GM10266 (cell line): ENCODE measurements around the gene STMN1.
"Not testable (repeated sequence)": the region's sequence is repeated elsewhere in the genome, so short reads cannot be mapped to it uniquely, and the experiment has no call there.

ENCODE experiments used
- DNase-seq: peaks from one replicate; pipeline ENCODE4 v3.0.0; 2012; ENCODE audit errors: extremely low spot score
- TF ChIP-seq, protein P1 (sequence below): IDR thresholded peaks from 2 replicates; pipeline ENCODE4 v1.5.1; 2012; ENCODE audit warnings: mild to moderate bottlenecking, low read depth; ENCODE audit not compliant: control insufficient read depth, insufficient read depth; ENCODE audit errors: missing control alignments

STMN1 gene

DNA sequence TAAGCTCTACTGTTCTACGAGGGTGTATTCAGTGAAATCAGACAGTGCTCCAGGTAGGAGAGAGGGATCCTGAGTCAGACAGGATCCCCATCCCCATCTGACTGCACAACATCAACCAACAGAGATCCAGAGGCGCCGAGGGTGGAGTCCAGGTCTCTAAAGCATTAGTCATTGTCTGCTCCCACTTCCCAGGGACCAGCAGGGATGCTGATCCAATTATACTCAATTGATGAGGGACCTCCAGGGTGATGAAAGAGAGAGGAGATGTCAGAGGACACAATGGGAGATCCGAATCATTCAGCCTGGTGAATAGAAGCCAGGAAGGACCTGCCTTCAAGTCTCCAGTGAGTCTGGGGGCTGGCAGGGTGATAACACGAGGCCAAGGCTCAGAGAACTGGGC lies 39.5 kb upstream of the STMN1 start:
- DNase-seq = no peak
- TF ChIP-seq, protein P1, sequence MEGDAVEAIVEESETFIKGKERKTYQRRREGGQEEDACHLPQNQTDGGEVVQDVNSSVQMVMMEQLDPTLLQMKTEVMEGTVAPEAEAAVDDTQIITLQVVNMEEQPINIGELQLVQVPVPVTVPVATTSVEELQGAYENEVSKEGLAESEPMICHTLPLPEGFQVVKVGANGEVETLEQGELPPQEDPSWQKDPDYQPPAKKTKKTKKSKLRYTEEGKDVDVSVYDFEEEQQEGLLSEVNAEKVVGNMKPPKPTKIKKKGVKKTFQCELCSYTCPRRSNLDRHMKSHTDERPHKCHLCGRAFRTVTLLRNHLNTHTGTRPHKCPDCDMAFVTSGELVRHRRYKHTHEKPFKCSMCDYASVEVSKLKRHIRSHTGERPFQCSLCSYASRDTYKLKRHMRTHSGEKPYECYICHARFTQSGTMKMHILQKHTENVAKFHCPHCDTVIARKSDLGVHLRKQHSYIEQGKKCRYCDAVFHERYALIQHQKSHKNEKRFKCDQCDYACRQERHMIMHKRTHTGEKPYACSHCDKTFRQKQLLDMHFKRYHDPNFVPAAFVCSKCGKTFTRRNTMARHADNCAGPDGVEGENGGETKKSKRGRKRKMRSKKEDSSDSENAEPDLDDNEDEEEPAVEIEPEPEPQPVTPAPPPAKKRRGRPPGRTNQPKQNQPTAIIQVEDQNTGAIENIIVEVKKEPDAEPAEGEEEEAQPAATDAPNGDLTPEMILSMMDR = no peak

DNA sequence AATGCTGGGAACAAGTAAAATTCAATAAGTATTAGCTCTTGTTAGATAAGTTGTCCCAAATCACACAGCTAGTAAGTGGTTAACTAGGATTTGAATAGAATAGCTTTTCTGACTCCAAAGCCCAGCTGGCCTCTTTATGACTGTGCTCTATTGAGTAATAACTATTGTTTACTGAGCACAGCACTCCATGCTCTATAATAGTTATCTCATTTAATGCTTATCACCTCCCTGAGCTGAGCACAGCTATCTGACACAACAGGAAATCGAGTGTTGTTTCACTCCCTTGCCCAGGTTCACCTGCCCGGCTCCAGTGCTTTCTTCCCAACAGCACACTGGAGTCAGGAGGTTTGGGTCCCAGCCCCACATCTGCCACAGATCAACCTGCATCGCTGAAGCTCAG lies 38.8 kb upstream of the STMN1 start:
- TF ChIP-seq, protein P1 = no peak
- no peak for DNase-seq

DNA sequence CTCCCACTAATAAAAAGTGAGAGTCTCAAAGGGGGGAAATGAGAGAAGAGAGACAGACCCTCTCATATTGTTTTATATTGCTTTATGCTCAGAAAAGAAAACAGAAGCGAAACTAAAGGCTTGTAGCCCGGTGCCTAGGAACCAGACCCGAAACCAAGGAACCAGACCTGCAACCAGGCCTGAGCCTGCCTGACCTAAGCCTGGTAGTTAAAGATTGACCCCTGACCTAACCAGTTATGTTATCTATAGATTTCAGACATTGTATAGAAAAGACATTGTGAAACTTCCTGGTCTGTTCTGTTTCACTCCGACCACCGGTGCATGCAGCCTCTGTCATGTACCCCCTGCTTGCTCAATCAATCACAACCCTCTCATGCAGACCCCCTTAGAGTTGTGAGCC lies 37.3 kb upstream of the STMN1 start:
- not testable (repeated sequence) for DNase-seq

DNA sequence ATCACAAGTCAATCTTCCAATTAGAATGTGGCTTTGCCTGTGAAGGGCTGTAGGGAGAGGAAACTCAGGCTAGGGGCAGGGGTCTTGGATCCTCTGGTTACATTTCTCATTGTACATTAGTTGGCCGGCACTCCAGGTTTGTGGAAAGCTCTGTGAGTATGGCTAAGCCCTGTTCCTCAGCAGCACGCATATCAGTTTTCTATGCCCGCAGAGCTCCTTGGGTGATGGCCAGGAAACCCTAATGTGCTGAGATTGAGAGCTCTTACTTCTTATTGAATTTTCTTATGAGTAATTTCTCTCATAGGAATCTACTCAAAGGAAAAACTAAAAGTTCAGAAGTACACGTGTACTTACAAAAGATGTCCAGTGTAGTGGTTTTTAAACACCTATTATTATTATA lies 30.7 kb upstream of the STMN1 start:
- TF ChIP-seq, protein P1 = no peak
- DNase-seq = no peak

DNA sequence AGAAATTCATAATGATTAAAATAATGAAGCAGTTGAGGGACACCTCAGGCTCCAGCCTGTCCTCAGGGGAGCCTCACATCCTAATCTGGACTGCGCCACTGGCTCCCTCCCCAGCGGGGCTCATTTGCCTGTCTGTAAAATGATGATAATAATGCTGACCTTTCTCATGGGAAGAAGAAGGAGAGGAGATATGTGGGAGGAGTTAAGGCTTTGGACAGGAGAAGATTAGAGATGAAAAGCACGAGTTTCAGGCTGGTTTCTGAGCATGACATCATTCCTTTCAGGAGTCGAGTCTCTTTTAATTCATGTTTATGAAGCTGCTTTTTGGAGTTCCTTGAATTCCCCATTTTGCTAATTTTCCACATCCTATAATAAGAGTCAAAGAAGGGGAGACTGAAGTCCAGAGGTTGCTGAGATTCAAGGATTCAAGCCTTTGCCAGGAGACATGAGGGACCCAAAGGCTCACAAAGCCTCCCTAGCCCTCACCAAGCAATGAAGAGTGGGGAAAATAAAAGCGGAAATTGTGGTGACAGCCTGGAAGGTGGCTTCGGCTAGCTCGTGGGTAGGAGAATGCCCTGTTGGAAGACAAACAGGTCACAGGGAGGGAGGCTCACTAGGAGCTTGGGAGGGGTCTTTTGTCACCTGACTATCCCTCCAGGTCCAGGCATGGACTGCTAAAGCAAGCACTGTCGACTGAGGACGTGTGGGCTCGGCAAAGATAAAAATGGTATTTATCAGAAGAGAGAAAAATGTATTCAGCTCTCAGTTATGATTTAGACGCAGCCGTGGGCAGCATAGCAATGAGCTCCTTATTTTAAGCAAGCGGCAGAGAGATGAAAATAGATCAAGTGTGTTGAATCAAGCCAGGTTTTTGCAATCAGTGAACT lies 27.5 kb upstream of the STMN1 start:
- no peak for DNase-seq
- TF ChIP-seq, protein P1 = no peak

DNA sequence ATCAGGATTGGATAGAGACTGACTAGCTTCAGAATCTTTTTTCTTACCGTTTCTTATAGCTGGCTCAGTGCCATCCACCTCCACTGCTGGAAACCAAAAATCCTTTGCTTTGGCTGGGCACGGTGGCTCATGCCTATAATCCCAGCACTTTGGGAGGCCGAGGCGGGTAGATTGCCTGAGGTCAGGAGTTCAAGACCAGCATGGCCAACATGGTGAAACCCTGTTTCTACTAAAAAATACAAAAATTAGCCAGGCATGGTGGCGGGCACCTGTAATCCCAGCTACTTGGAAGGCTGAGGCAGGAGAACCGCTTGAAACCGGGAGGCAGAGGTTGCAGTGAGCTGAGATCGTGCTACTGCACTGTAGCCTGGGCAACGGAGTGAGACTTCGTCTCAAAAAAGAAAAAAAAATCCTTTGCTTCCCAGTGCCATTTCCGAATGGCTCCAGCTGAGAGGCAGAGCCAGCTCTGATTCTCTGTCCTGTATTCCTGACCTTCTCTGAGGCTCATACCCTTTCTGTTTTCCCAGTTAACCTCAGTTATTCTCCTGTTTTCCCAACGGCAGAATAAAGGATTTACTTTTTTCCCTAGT lies 26.7 kb upstream of the STMN1 start:
- not testable (repeated sequence) for DNase-seq

DNA sequence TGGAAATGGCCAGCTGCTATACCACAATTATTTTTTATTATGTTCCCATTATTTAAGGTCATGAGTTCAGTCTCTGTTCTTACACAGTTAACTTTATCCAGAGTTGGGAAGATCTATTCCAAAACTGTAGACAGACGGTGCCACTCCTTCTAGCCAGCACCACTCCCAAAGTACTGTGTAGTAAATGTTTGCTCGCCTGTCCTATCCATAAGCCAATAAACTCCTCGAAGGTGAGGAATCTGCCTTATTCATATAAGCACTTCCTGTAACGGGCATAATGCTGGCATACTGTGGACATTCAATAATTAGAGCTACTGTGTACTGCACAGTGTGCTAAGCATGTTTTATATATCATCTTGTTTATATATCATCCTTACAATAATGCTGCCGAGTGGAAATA lies 26.1 kb upstream of the STMN1 start:
- no peak for DNase-seq
- TF ChIP-seq, protein P1 = no peak

DNA sequence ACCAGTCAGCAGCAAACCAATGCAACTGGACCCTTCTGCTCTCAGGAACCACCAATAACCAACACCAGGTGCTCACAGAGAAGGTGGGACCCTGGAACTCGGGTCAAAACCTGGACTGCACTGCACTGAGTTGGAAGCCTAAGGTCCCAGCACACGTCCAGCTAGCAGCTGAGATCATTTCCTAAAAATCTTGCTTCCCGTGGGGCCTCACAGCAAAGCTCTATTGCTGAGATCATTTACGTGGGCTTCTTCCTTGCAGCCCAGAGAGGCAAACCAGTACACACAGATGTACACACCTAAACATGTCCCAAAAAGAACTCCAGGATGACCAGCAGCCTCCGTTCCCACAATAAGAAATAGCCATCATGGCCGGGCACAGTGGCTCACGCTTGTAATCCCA lies 22.8 kb upstream of the STMN1 start:
- TF ChIP-seq, protein P1 = no peak
- no peak for DNase-seq
